ENCODE data around the gene HPCAL4. TPM values are rescaled to one million over a fixed set of nuclear protein-coding genes. Genes with fewer than 3 reads are reported as not detected.

The HPCAL4 gene
- total and polyA plus RNA-seq, 2 experiments from 2014 or later: 0.08 to 1.2 TPM

DNA sequence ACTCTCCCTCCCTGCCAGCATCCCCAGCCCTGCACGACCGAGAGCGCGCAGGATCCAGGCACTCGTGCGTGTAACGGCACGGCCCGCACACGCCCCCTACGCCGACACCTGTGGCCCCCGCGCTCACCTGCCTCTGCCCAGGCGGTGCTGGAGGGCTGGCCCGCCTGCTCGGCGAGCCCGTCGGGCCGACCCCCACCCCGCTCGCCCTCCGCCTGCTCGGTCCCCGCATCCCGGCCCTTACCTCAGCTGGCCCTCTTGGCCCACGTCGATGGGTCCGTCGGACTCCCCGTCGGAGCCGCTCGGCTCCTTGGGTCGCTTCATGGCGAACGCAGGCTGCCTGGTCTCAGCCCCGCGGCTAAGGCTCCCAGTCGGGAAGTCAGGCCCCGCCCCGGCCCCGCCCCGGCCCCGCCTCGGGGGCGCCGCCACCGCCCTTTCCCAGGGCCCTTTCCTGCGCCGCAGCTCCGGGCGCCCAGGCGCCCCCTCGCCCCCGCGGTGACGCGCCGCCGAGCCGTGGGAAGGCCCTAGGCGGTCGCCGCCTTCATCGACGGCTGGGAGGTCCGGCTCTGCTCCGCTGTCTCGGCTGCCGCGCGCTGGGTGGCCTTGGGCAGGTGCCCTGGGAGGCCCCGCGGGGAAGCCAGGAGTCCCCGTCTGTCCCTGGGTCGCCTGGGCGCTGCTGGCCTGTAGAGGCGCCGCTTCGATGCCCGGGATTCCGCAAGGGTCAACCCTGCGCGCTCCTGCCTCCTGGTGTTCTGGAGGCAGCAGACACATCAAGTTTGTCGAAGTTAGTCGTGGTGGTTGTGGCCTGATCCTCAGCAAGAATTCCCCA, 51.7 kb downstream of the HPCAL4 start, which contains the start of gene HEYL:
HEYL (minus strand) TSS at position 339 of the 826 bp plus-strand sequence; CDS start at position 321, 18 bp downstream.
- H3K79me2 ChIP-seq (replicated peaks; ENCODE audit: insufficient read depth): no peaks in the 10 kb centered on the region
- no peaks in the 10 kb centered on the region for H3K36me3 Mint-ChIP-seq (ENCODE audit: low read depth)
- 0 out of 2 replicates have a peak, but pooled peaks cover 4% of the 10 kb centered on the region for H3F3A ChIP-seq (replicated peaks; ENCODE audit: low read depth)
- peaks cover 45% of the 10 kb centered on the region for H3K27me3 Mint-ChIP-seq (ENCODE audit: insufficient read depth, low read depth, poor library complexity)
- peak within 1 kb of the TSS; percentile 79 for H3K4me3 Mint-ChIP-seq
- DNase-seq (ENCODE audit: low spot score) (peak; percentile 92), ATAC-seq (peak; percentile 95)
- H3K4me2 ChIP-seq: peak within 1 kb of the TSS; percentile 77
- no peaks in the 10 kb centered on the region for H3K9me3 Mint-ChIP-seq
- peaks cover 66% of the 10 kb centered on the region for H3K27me3 ChIP-seq (ENCODE audit: insufficient read depth)
- H3K4me1 Mint-ChIP-seq: peaks cover 15% of the 10 kb centered on the region
- TF ChIP-seq EZH2phosphoT487 (IDR thresholded peaks at IDR 0.05; ENCODE audit: unreplicated experiment) (no peak), ETS1 (IDR thresholded peaks at IDR 0.05) (no peak), POLR2AphosphoS5 (IDR thresholded peaks at IDR 0.05; ENCODE audit: low read depth) (peak; percentile 71), EZH2 (IDR thresholded peaks at IDR 0.05; ENCODE audit: low read depth, unreplicated experiment) (no peak), CREB1 (CRISPR knock-in tag; IDR thresholded peaks at IDR 0.05; ENCODE audit: low read depth) (peak; percentile 45; the same call in 1 of the 2 replicates), ZNF462 (CRISPR knock-in tag; IDR thresholded peaks at IDR 0.05) (no peak), ZNF331 (CRISPR knock-in tag; IDR thresholded peaks at IDR 0.05; ENCODE audit: low read depth) (no peak), STAT1 (IDR thresholded peaks at IDR 0.05; ENCODE audit: unreplicated experiment) (no peak), CTCF (conservative IDR thresholded peaks at IDR 0.05; ENCODE audit: low read depth in 2 of 2) (peak; percentile 54 to 75), NANOG (IDR thresholded peaks at IDR 0.05; ENCODE audit: borderline replicate concordance) (no peak), ZNF114 (CRISPR knock-in tag; IDR thresholded peaks at IDR 0.05) (no peak), JUNB (IDR thresholded peaks at IDR 0.05; ENCODE audit: unreplicated experiment) (no peak)
- TF ChIP-seq, protein P1, sequence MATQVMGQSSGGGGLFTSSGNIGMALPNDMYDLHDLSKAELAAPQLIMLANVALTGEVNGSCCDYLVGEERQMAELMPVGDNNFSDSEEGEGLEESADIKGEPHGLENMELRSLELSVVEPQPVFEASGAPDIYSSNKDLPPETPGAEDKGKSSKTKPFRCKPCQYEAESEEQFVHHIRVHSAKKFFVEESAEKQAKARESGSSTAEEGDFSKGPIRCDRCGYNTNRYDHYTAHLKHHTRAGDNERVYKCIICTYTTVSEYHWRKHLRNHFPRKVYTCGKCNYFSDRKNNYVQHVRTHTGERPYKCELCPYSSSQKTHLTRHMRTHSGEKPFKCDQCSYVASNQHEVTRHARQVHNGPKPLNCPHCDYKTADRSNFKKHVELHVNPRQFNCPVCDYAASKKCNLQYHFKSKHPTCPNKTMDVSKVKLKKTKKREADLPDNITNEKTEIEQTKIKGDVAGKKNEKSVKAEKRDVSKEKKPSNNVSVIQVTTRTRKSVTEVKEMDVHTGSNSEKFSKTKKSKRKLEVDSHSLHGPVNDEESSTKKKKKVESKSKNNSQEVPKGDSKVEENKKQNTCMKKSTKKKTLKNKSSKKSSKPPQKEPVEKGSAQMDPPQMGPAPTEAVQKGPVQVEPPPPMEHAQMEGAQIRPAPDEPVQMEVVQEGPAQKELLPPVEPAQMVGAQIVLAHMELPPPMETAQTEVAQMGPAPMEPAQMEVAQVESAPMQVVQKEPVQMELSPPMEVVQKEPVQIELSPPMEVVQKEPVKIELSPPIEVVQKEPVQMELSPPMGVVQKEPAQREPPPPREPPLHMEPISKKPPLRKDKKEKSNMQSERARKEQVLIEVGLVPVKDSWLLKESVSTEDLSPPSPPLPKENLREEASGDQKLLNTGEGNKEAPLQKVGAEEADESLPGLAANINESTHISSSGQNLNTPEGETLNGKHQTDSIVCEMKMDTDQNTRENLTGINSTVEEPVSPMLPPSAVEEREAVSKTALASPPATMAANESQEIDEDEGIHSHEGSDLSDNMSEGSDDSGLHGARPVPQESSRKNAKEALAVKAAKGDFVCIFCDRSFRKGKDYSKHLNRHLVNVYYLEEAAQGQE (IDR thresholded peaks at IDR 0.05; ENCODE audit: unreplicated experiment): no peak
- peaks cover 14% of the 10 kb centered on the region for H3K4me1 ChIP-seq (ENCODE audit: insufficient read depth)
- H3K4me3 ChIP-seq: peak within 1 kb of the TSS; percentile 79
- peak within 1 kb of the TSS; percentile 80; the same call in 1 of the 2 replicates for H2AFZ ChIP-seq
- no peak within 1 kb of the TSS for H3K27ac Mint-ChIP-seq
- H3K27ac ChIP-seq (ENCODE audit: low read depth): no peak within 1 kb of the TSS
- H4K20me1 ChIP-seq (replicated peaks; ENCODE audit: insufficient read depth): no peaks in the 10 kb centered on the region; the same call in 1 of the 2 replicates
- no peaks in the 10 kb centered on the region for H3K9me2 ChIP-seq (ENCODE audit: insufficient read depth)
- no peaks in the 10 kb centered on the region for H3K36me3 ChIP-seq (ENCODE audit: insufficient read depth)

Data from GM23338 (cell line).